Adipose tissue (tissue), 3 donors: ENCODE data around the gene MAML2. TPM values are rescaled to one million over a fixed set of nuclear protein-coding genes. Genes with fewer than 3 reads are reported as not detected.

Experiments
- H3K27ac ChIP-seq: one replicate; pipeline ENCODE4 v1.5.1; 2013; ENCODE audit warnings: low read depth, low read length
- WGBS, 3 donors: extraction: QIAGEN DNeasy Blood & Tissue Kit; methylation state at CpG; one replicate each; pipeline ENCODE4 v1.1.7; 2013; 5-methylcytosine and 5-hydroxymethylcytosine counted together
- polyA plus RNA-seq, 3 donors: library from polyadenylated mRNA; stranded (reverse); fragments of 200-250 nt; gene quantifications; one replicate each; pipeline ENCODE4 v1.2.3, GENCODE V29; 2013
- donor health status: healthy with polysubstance abuse.
- donor health status: Bipolar disorder and iron deficiency.
- donor health status: healthy.

MAML2 gene
- polyA plus RNA-seq, 3 donors = 1.8 to 8.7 (median 5.4) TPM

GRCh38 chr11:95984072-95984471 is 358.9 kb downstream of the MAML2 start:
- H3K27ac ChIP-seq = no peak overlapping the region
- WGBS, 3 donors = 74 to 96% (median 91%) methylated on average over 2 of the region's 2 CpGs

DNA sequence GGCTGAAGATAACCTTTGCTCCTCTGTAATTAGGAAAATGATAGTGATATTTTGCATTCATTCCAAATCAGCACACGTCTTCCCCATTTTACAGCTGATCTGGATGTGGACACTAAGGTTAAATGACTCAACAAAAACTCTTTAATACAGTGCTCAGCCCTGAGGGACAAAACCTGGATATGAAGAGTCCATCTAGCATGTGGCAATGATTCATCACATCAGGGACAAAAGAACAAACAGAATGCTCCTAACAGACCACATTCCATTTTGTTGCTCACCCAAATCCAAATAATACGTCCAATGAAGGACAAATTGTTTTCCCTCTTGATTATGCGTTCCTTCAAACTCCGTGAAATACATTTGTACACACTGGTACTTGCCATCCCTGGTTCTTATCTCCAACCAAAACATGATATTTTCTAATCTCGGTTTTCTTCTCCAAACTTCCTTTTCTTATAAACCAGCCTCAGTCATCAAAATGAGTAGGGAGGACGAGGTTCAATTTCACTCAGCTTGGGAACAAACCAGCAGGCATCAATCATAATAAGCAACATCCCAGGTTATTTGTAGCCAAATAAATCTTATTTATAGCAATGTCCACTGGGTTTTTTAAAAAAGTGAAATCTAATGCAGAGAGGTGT is 365.3 kb downstream of the MAML2 start:
- 48 to 84% (median 80%) methylated on average over 6 of the region's 6 CpGs for whole genome bisulfite sequencing, 3 donors
- no peak overlapping the region for H3K27ac ChIP-seq

- 83 to 88% (median 83%) methylated on average over 2 of the region's 2 CpGs for WGBS, 3 donors
Measured at GRCh38 chr11:95976550-95976949, 366.4 kb downstream of the MAML2 start.

DNA sequence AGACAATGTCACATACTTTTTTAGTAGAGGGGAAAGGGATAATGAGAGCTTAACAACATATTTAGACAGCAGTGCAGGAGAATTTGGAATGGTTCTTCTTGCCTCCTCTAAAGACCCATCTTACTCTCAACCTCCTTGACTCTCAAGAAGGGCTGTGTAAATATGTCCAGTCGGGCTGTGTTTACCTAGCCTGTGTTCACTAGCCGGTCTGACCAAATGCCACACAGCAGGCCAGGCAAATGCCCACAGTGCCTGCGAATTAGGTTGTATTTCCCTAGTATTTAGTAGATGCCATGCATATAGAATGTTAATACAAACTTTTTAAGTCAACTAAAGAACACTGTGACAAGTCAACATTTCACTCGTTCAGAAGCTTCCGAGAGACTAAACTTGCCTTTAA is 367.7 kb downstream of the MAML2 start:
- no peak overlapping the region for H3K27ac ChIP-seq
- 70 to 96% (median 94%) methylated on average over 5 of the region's 5 CpGs for WGBS, 3 donors

More at GRCh38 chr11:95976550-95976949, 366.4 kb downstream of the MAML2 start:
- no peak overlapping the region for H3K27ac ChIP-seq

DNA sequence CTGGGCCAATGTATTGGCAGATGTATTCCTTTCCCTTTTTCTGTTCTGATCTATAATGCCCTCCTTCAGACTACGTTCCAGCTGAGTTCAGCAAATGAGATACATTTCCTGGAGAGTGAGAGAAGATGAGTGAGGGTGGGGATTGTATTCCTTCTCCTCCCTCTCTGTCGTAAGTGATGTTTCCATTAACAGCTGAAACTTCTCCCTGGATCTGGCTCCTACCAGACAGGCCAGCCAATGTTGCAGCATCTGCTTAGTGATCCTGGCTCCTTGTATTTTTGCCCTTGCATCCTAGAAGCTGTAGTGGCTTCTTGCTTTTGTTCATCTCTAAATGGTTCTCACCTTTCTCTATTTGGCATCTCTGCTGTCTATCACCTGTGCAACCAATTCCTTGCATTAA is 370.9 kb downstream of the MAML2 start:
- 31 to 65% (median 55%) methylated on average over 2 of the region's 2 CpGs for WGBS, 3 donors
- H3K27ac ChIP-seq = no peak overlapping the region

GRCh38 chr11:95968585-95968984 is 374.4 kb downstream of the MAML2 start:
- no peak overlapping the region for H3K27ac ChIP-seq
- WGBS, 3 donors = 62 to 87% (median 79%) methylated on average over 1 of the region's 1 CpG

DNA sequence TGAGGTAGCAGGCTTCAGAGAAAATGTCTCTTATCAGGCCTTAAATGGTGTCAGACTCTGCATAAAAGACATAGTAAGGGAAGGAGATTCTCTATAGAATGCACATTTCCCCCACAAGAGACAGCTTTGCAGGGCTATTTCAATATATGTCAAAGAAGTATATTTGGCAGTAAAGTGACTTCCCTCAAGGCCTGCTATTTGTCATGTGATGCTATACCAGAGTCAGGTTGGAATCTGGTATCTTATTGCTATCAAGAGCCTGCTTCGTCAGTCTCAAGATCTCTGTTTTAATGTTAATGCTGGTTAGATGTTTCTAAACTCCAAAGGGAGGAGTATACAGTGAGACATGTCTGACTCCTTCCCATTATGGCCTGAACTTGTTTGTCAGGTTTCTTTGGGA is 378.7 kb downstream of the MAML2 start:
- H3K27ac ChIP-seq = no peak overlapping the region
- WGBS, 3 donors = 68 to 92% (median 90%) methylated on average over 1 of the region's 1 CpG

DNA sequence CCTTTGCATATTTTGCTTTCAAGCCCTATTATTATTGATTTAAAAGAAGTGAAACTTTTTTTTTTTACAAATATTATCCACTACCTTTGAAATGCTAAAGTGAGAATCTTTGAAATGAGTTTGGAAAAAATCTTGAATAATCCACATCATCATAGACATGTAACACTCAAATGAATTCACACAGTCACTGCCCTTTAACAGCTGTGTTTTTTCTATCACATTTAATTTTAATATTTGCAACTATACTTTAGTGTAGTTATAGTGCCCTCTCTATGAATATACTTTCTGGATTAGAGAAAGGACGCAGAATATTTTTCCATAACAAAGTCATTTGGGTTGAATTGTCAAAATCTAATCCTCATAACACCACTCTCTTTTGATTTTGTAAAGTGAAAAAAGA is 381.2 kb downstream of the MAML2 start:
- H3K27ac ChIP-seq = no peak overlapping the region
- 98 to 100% (median 98%) methylated on average over 1 of the region's 1 CpG for WGBS, 3 donors

DNA sequence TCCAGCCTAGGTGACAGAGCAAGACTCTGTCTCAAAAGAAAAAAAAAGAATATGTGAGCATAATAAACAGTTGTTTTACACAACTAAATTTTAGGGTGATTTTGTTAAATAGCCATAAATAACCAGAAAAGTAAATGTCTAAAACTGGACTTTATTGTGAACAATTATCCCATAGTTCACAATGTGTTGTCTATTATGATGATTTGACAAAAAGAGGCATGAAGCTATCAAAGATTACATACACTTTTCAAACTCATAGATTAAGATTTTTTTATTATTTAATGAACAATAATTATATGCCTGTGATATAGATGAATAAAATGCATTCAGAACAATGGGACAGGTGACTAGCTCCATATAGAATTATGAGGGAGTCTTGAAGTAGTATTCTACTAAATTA is 392.1 kb downstream of the MAML2 start:
- H3K27ac ChIP-seq = no peak overlapping the region

DNA sequence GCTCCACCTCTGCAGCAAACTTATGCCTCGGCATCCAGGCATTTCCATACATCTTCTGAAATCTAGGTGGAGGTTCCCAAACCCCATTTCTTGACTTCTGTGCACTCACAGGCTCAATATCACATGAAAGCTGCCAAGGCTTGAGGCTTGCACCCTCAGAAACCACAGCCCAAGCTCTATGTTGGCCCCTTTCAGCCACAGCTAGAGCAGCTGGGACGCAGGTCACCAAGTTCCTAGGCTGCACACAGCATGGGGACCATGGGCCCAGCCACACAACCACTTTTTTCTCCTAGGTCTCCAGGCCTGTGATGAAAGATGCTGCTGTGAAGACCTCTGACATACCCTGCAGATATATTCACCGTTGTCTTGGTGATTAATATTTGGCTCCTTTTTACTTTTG is 394.4 kb downstream of the MAML2 start:
- 91 to 95% (median 93%) methylated on average over 3 of the region's 3 CpGs for WGBS, 3 donors
- no peak overlapping the region for H3K27ac ChIP-seq

GRCh38 chr11:95944623-95945022 is 398.4 kb downstream of the MAML2 start:
- whole genome bisulfite sequencing, 3 donors = 76 to 93% (median 90%) methylated on average over 4 of the region's 4 CpGs
- no peak overlapping the region for H3K27ac ChIP-seq

DNA sequence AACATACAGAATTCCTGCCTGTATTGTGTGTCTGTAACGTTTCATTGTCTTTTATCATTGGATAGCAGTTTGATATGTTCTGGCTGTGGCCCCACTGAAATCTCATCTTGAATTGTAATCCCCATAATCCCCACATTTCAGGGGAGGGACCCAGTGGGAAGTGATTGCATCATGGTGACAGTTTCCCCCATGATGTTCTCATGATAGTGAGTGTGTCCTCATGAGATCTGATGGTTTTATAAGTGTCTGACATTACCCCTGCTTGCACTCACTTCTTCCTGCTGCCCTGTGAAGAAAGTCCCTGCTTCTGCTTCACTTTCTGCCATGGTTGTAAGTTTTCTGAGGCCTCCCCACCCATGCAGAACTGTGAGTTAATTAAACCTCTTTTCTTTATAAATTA is 399.4 kb downstream of the MAML2 start:
- WGBS, 3 donors = 74 to 82% (median 81%) methylated on average over 1 of the region's 1 CpG
- no peak overlapping the region for H3K27ac ChIP-seq

GRCh38 chr11:95939091-95939490 is 403.9 kb downstream of the MAML2 start:
- WGBS, 3 donors = 69 to 92% (median 91%) methylated on average over 6 of the region's 6 CpGs
- H3K27ac ChIP-seq = no peak overlapping the region

DNA sequence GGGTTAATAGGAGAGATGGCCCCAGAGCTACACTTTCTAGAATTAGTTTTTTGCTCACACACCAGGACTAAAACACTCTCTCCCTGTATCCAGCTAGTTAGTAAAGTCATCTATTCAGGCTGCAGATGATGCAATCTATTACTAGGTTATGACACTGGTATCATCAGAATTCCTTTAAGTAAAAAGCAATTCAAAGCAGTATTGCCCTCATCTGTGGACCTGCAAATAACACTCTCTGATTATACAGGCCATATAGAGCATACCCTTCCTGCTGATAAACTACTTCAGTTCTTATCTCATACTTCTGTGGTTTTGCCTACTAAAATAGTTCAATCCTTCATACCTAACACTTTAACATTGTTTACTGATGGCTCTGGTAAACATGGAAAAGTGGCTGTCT is 405.6 kb downstream of the MAML2 start:
- H3K27ac ChIP-seq = no peak overlapping the region

DNA sequence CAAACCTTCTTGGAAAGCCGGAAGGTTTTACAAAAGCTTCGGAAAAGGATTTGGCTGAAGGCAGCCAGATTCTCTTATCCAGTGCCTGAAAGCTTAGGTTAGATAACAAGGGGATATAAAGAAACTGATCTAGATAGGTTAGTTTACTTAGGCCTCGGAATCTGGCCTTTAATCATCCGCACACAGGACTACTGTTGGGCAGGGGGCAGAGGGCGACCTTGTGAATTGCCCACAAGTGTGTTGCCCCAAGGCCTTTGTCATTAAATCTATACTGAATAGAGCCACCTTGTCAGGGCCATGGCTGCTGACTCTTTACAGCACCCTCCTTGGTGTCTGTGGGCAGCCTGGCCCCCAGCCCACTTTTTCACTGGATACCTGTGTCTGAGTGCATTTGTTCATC is 409.4 kb downstream of the MAML2 start:
- H3K27ac ChIP-seq = no peak overlapping the region
- 69 to 94% (median 87%) methylated on average over 5 of the region's 5 CpGs for WGBS, 3 donors

DNA sequence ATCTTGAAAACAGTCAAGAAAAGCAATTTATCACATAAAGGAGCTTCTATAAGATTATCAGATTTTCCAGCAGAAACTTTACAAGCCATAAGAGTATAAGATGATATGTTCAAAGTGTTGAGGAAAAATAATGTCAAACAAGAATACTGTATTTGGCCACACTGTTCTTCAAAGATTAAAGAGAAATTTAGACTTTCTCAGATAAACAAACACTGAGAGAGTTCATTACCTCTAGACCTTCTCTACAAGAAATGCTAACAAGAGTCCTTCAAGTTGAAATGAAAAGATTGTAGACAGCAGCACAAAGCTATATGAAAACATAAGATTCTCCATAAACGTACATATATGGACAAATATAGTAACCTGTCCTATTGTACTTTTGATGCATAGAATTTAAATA is 411.1 kb downstream of the MAML2 start:
- 64 to 81% (median 80%) methylated on average over 1 of the region's 1 CpG for WGBS, 3 donors

GRCh38 chr11:95930948-95931347 is 412.0 kb downstream of the MAML2 start:
- 55 to 84% (median 76%) methylated on average over 1 of the region's 1 CpG for WGBS, 3 donors
- no peak overlapping the region for H3K27ac ChIP-seq

More for the DNA sequence above, 411.1 kb downstream of the MAML2 start:
- no peak overlapping the region for H3K27ac ChIP-seq

DNA sequence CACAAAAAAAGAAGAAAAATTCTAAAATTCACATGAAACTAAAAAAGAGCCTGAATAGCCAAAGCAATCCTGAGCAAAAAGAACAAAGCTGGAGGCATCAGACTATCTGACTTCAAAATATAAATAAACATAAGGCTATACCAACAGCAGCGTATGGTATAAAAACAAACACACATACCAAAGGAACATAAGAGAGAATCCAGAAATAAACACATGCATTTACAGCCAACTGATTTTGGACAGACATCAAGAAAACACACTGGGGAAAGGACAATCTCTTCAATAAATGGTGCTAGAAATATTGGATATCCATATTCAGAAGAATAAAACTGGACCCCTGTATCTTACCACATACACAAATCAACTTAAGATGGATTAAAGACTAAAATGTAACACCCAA is 416.3 kb downstream of the MAML2 start:
- no peak overlapping the region for H3K27ac ChIP-seq
- WGBS, 3 donors = 85 to 90% (median 90%) methylated on average over 1 of the region's 1 CpG
